ENCODE measurements around the gene DNAJC12.

- TF ChIP-seq EZH2 (IDR thresholded peaks at IDR 0.05) (no peak), CTCF (IDR thresholded peaks at IDR 0.05) (no peak), EZH2phosphoT487 (IDR thresholded peaks at IDR 0.05) (no peak)
Measured at GRCh38 chr10:67793313-67793712, 44.7 kb downstream of the DNAJC12 start.
